Measurements from ENCODE around the gene SLC38A10.

SLC38A10 gene

DNA sequence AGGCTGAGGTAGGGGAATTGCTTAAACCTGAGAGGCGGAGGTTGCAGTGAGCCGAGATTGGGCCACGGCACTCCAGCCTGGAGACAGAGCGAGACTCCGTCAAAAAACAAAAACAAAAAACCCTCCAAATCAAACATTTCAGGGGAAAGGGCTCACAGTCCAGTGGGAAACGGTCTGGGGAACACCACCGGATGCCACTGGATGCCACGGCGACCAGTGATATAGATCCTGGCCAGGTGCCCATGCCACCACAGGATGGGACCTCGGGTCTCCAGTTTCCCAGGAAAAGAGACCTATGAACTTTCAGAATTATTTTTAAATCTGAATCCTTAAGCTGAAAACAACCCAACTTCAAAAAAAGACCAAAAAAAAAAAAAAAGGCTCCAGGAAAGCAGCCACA, 84.6 kb downstream of the SLC38A10 start:
- Histone ChIP-seq H3K4me1 (ENCODE audit: insufficient read depth, poor library complexity, severe bottlenecking) (no peaks in the 10 kb centered on the region), H3K4me3 (ENCODE audit: severe bottlenecking) (no peak overlapping the region), H3K27me3 (ENCODE audit: insufficient read depth, poor library complexity, severe bottlenecking) (no peaks in the 10 kb centered on the region), H3K27ac (ENCODE audit: poor library complexity, severe bottlenecking) (no peak overlapping the region), H3K9me3 (ENCODE audit: severe bottlenecking) (no peaks in the 10 kb centered on the region), H3K36me3 (ENCODE audit: low read depth) (peaks cover 8% of the 10 kb centered on the region)
- ATAC-seq (ENCODE audit: low read depth) (no peak), DNase-seq (ENCODE audit: low spot score) (no peak)
- TF ChIP-seq, protein P1, sequence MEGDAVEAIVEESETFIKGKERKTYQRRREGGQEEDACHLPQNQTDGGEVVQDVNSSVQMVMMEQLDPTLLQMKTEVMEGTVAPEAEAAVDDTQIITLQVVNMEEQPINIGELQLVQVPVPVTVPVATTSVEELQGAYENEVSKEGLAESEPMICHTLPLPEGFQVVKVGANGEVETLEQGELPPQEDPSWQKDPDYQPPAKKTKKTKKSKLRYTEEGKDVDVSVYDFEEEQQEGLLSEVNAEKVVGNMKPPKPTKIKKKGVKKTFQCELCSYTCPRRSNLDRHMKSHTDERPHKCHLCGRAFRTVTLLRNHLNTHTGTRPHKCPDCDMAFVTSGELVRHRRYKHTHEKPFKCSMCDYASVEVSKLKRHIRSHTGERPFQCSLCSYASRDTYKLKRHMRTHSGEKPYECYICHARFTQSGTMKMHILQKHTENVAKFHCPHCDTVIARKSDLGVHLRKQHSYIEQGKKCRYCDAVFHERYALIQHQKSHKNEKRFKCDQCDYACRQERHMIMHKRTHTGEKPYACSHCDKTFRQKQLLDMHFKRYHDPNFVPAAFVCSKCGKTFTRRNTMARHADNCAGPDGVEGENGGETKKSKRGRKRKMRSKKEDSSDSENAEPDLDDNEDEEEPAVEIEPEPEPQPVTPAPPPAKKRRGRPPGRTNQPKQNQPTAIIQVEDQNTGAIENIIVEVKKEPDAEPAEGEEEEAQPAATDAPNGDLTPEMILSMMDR (IDR thresholded peaks at IDR 0.05; ENCODE audit: poor library complexity, severe bottlenecking), result no peak

DNA sequence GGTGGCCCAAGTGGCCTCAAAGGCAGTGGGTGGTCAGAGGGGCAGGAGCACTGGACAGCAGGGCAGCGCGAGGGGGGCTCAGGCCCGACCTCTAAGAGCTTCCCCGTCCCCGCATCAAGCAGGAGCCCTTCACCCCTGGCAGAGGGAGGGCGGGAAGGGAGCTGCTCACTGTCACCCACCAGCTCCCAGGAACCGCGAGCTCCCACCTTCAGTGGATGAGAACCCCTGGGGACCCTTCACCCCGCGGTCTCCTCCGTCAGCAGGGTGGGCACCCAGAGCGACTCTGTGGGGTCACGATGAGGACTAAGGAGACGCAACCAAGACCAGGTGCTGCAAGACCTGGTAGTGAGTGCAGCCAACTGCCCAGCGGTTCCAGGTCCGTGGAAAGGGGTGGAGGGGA, 86.0 kb downstream of the SLC38A10 start:
- ATAC-seq (ENCODE audit: low read depth) (no peak), DNase-seq (ENCODE audit: low spot score) (no peak)
- Histone ChIP-seq H3K36me3 (ENCODE audit: low read depth) (peaks cover 11% of the 10 kb centered on the region), H3K4me1 (ENCODE audit: insufficient read depth, poor library complexity, severe bottlenecking) (no peaks in the 10 kb centered on the region), H3K9me3 (ENCODE audit: severe bottlenecking) (no peaks in the 10 kb centered on the region), H3K27me3 (ENCODE audit: insufficient read depth, poor library complexity, severe bottlenecking) (no peaks in the 10 kb centered on the region), H3K4me3 (ENCODE audit: severe bottlenecking) (no peak overlapping the region), H3K27ac (ENCODE audit: poor library complexity, severe bottlenecking) (no peak overlapping the region)
- TF ChIP-seq, protein P1 (IDR thresholded peaks at IDR 0.05; ENCODE audit: poor library complexity, severe bottlenecking), result no peak

DNA sequence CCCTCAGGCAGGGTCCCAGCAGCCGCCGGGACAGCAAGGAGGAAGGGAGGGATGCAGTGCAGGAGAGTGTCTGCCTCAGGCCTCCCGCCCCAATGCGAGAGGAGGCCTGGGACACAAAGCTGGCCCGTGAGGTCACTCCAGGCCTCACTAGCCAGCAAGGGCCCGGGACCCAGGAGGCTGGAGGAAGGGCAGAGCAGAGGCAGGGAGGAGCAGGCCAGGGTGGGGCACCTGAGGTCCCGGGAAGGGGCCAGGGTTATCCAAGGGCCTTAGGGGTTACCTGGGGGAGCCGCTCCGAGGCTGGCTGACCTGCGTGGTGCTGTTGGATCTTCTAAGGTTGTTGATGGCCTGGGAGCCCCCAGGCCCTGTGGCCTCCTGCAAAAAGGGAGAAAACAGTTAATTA, 86.5 kb downstream of the SLC38A10 start:
- no peaks in the 10 kb centered on the region for H3K27me3 ChIP-seq (ENCODE audit: insufficient read depth, poor library complexity, severe bottlenecking)
- no peaks in the 10 kb centered on the region for H3K9me3 ChIP-seq (ENCODE audit: severe bottlenecking)
- ATAC-seq (ENCODE audit: low read depth), result no peak
- peaks cover 6% of the 10 kb centered on the region; the same call in 1 of the 2 replicates for H3K36me3 ChIP-seq (ENCODE audit: low read depth)
- H3K4me3 ChIP-seq (ENCODE audit: severe bottlenecking), result no peak overlapping the region
- no peak overlapping the region for H3K27ac ChIP-seq (ENCODE audit: poor library complexity, severe bottlenecking)
- H3K4me1 ChIP-seq (ENCODE audit: insufficient read depth, poor library complexity, severe bottlenecking), result no peaks in the 10 kb centered on the region
- TF ChIP-seq, protein P1 (IDR thresholded peaks at IDR 0.05; ENCODE audit: poor library complexity, severe bottlenecking), result no peak
- no peak for DNase-seq (ENCODE audit: low spot score)

DNA sequence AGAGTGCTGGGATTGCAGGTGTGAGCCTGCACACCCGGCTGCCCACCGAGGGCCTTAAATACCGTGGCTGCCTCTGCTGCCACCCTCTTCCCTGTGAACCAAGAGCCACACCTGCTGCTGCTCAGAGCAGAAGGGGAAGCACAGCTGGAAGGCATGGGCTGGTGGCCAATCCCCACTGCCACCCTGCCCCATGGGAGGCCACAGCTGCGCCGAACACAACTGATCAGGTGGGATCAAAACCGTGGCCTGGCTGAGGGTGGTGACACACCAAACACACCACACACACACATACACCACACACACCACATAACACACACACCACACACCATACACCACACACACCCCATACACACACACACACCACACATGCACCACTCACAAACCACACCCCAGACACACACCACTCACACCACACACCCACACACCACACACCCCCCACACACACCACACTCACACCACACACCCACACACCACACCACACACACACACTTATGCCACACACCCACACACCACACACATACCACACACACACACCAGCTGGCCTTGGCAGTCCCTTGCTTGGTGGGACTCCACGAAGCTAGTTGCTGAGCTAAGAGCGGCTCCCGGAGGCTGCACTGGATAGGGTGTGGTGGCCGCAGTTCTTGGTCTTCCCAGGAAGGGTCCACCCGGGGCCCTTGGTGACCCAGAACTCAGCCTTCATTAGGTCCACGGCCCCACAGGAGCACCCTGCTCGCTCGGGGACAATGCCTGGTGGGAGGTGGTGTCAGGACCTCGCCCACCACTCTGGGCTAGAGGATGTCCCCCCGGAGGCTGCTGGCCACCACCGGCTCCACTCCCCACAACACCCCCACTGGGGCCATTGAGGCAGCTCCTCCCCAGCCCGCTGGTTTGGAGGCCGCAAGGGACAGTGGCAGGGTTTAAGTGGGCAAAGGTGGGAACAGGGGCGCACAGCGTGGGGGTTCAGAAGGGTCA, 87.2 kb downstream of the SLC38A10 start:
- Histone ChIP-seq H3K27ac (ENCODE audit: poor library complexity, severe bottlenecking) (no peak overlapping the region), H3K27me3 (ENCODE audit: insufficient read depth, poor library complexity, severe bottlenecking) (no peaks in the 10 kb centered on the region), H3K36me3 (ENCODE audit: low read depth) (0 out of 2 replicates have a peak, but pooled peaks cover 6% of the 10 kb centered on the region), H3K4me3 (ENCODE audit: severe bottlenecking) (no peak overlapping the region), H3K9me3 (ENCODE audit: severe bottlenecking) (no peaks in the 10 kb centered on the region), H3K4me1 (ENCODE audit: insufficient read depth, poor library complexity, severe bottlenecking) (no peaks in the 10 kb centered on the region)
- TF ChIP-seq, protein P1 (IDR thresholded peaks at IDR 0.05; ENCODE audit: poor library complexity, severe bottlenecking), result no peak
- DNase-seq (ENCODE audit: low spot score) (no peak), ATAC-seq (ENCODE audit: low read depth) (peak; percentile 45; the same call in 2 of the 3 replicates)

DNA sequence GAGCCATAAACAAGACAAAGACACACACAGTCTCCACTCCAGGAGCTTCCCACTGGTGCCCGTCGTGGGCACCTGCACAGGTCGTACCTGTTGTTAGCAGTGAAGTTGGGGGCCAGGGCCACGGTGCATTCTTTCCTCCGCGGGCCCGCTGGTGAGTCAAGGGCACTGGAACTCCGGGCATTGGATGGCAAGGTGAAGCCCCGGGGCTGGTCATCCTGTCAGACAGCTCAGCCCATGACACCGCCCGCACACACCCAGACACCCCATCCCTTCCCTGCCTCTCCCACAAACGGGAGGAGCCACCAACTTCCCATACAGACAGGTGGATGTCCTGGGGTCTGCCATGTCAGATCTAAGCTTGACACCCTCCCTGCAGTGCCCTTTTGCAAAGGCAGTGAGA, 88.5 kb downstream of the SLC38A10 start:
- no peak for DNase-seq (ENCODE audit: low spot score)
- peaks cover 7% of the 10 kb centered on the region for H3K36me3 ChIP-seq (ENCODE audit: low read depth)
- no peaks in the 10 kb centered on the region for H3K4me1 ChIP-seq (ENCODE audit: insufficient read depth, poor library complexity, severe bottlenecking)
- H3K27me3 ChIP-seq (ENCODE audit: insufficient read depth, poor library complexity, severe bottlenecking), result no peaks in the 10 kb centered on the region
- H3K4me3 ChIP-seq (ENCODE audit: severe bottlenecking), result no peak overlapping the region
- no peak overlapping the region for H3K27ac ChIP-seq (ENCODE audit: poor library complexity, severe bottlenecking)
- TF ChIP-seq, protein P1 (IDR thresholded peaks at IDR 0.05; ENCODE audit: poor library complexity, severe bottlenecking), result no peak
- no peak for ATAC-seq (ENCODE audit: low read depth)
- H3K9me3 ChIP-seq (ENCODE audit: severe bottlenecking), result no peaks in the 10 kb centered on the region
